Thymus (tissue), 11 donors: ENCODE results near the gene PLK5. TPM values are rescaled to one million over a fixed set of nuclear protein-coding genes. Genes with fewer than 3 reads are reported as not detected.
A peak's percentile ranks its signal among the peaks of the same experiment; 100 is the strongest.

Source experiments
- DNase-seq, 9 donors: peaks; one replicate each; pipeline ENCODE4 v3.0.0-alpha.2; 2013; ENCODE audit warnings: low spot score in 9 of 9, low read depth in 6 of 9, missing footprints in 1 of 9
- H3K27ac ChIP-seq, 2 donors: one replicate each; pipeline ENCODE4 v1.5.1; 2013; ENCODE audit warnings: control low read depth in 1 of 2, low read depth in 1 of 2, low read length in 1 of 2, mild to moderate bottlenecking in 1 of 2, moderate library complexity in 1 of 2
- H3K27me3 ChIP-seq, 2 donors: one replicate each; pipeline ENCODE4 v1.5.1; 2013; ENCODE audit warnings: low read length in 1 of 2; ENCODE audit not compliant: control insufficient read depth in 2 of 2, insufficient read depth in 1 of 2
- H3K36me3 ChIP-seq, 2 donors: one replicate each; pipeline ENCODE4 v1.5.1; 2013; ENCODE audit warnings: low read length in 1 of 2, mild to moderate bottlenecking in 1 of 2, moderate library complexity in 1 of 2; ENCODE audit not compliant: control insufficient read depth in 2 of 2, insufficient read depth in 2 of 2
- H3K4me1 ChIP-seq, 2 donors: one replicate each; pipeline ENCODE4 v1.5.1; 2013; ENCODE audit warnings: low read length in 2 of 2; ENCODE audit not compliant: control insufficient read depth in 2 of 2, insufficient read depth in 2 of 2
- H3K4me3 ChIP-seq, 2 donors: one replicate each; pipeline ENCODE4 v1.5.1; 2013; ENCODE audit warnings: low read length in 2 of 2, control low read depth in 1 of 2, mild to moderate bottlenecking in 1 of 2
- H3K9me3 ChIP-seq, 2 donors: one replicate each; pipeline ENCODE4 v1.5.1; 2013; ENCODE audit warnings: low read length in 1 of 2, mild to moderate bottlenecking in 1 of 2; ENCODE audit not compliant: control insufficient read depth in 2 of 2, insufficient read depth in 1 of 2
- WGBS: extraction: QIAGEN DNeasy Blood & Tissue Kit; methylation state at CpG from one replicate; pipeline ENCODE4 v1.1.7; 2013; 5-methylcytosine and 5-hydroxymethylcytosine counted together
- polyA plus RNA-seq: library from polyadenylated mRNA; stranded (reverse); fragments of 200-250 nt; gene quantifications from one replicate; pipeline ENCODE4 v1.2.3, GENCODE V29; 2013
- total RNA-seq: library from RNA; stranded (reverse); fragments of 120-200 nt; gene quantifications from one replicate; pipeline ENCODE4 v1.2.4, GENCODE V29; 2013
- donor health status: healthy.

PLK5 gene
- total and polyA plus RNA-seq, 2 donors: 0.09 to 0.25 TPM

GRCh38 chr19:1482361-1483130 is 41.3 kb upstream of the PLK5 start:
- H3K4me1 ChIP-seq: peaks cover 8 to 16% of the 10 kb centered on the region in 2 donors
- DNase-seq: no peak
- H3K27ac ChIP-seq: no peak overlapping the region
- 93% methylated on average over 37 of the region's 37 CpGs for WGBS
- H3K27me3 ChIP-seq: no peaks in the 10 kb centered on the region
- H3K36me3 ChIP-seq: peaks cover 0 to under 1% of the 10 kb centered on the region in 2 donors
- H3K4me3 ChIP-seq: no peak overlapping the region
- no peaks in the 10 kb centered on the region for H3K9me3 ChIP-seq

- 98% methylated on average over 77 of the region's 77 CpGs for WGBS
- peaks cover 3 to 15% of the 10 kb centered on the region in 2 donors for H3K4me1 ChIP-seq
- no peak for DNase-seq
Measured at GRCh38 chr19:1483131-1483978, 40.5 kb upstream of the PLK5 start.

GRCh38 chr19:1483979-1484428 is 39.9 kb upstream of the PLK5 start:
- H3K27me3 ChIP-seq: no peaks in the 10 kb centered on the region
- no peaks in the 10 kb centered on the region for H3K36me3 ChIP-seq
- no peak overlapping the region for H3K27ac ChIP-seq
- WGBS: 97% methylated on average over 23 of the region's 23 CpGs
- H3K4me1 ChIP-seq: peaks cover 0 to 17% of the 10 kb centered on the region in 2 donors
- no peak for DNase-seq
- H3K4me3 ChIP-seq: no peak overlapping the region
- no peaks in the 10 kb centered on the region for H3K9me3 ChIP-seq

More at GRCh38 chr19:1483131-1483978, 40.5 kb upstream of the PLK5 start:
- Histone ChIP-seq H3K27ac (no peak overlapping the region), H3K4me3 (no peak overlapping the region), H3K9me3 (no peaks in the 10 kb centered on the region), H3K36me3 (no peaks in the 10 kb centered on the region), H3K27me3 (no peaks in the 10 kb centered on the region)

- peaks cover 11 to 32% of the 10 kb centered on the region in 2 donors for H3K4me1 ChIP-seq
- no peak overlapping the region for H3K4me3 ChIP-seq
- no peak for DNase-seq
- peaks cover 11 to 13% of the 10 kb centered on the region in 2 donors for H3K27me3 ChIP-seq
- H3K36me3 ChIP-seq: no peaks in the 10 kb centered on the region
- 97% methylated on average over 56 of the region's 56 CpGs for WGBS
- no peaks in the 10 kb centered on the region for H3K9me3 ChIP-seq
- no peak overlapping the region for H3K27ac ChIP-seq
Measured at GRCh38 chr19:1486720-1487575, 36.9 kb upstream of the PLK5 start.

GRCh38 chr19:1487576-1488281 is 36.1 kb upstream of the PLK5 start:
- DNase-seq: no peak
- WGBS: 85% methylated on average over 40 of the region's 40 CpGs

GRCh38 chr19:1488282-1488601 is 35.6 kb upstream of the PLK5 start:
- Histone ChIP-seq H3K27me3 (peaks cover 15 to 26% of the 10 kb centered on the region in 2 donors), H3K36me3 (no peaks in the 10 kb centered on the region), H3K4me1 (peaks cover 11 to 32% of the 10 kb centered on the region in 2 donors), H3K27ac (no peak overlapping the region), H3K4me3 (no peak overlapping the region), H3K9me3 (no peaks in the 10 kb centered on the region)
- no peak for DNase-seq
- 72% methylated on average over 11 of the region's 11 CpGs for WGBS

More at GRCh38 chr19:1487576-1488281, 36.1 kb upstream of the PLK5 start:
- H3K36me3 ChIP-seq: no peaks in the 10 kb centered on the region
- no peak overlapping the region for H3K27ac ChIP-seq
- H3K4me3 ChIP-seq: no peak overlapping the region
- H3K4me1 ChIP-seq: peaks cover 11 to 32% of the 10 kb centered on the region in 2 donors
- H3K9me3 ChIP-seq: no peaks in the 10 kb centered on the region
- peaks cover 12 to 21% of the 10 kb centered on the region in 2 donors for H3K27me3 ChIP-seq

GRCh38 chr19:1489463-1490310 is 34.2 kb upstream of the PLK5 start:
- H3K4me3 ChIP-seq: peak overlapping the region; percentile 64 to 70
- peak overlapping the region; percentile 77 to 80 for H3K27ac ChIP-seq
- H3K36me3 ChIP-seq: no peaks in the 10 kb centered on the region
- no peaks in the 10 kb centered on the region for H3K9me3 ChIP-seq
- DNase-seq: peak in 5 of 9 donors; percentile 41 to 83 (median 56)
- peaks cover 11 to 32% of the 10 kb centered on the region in 2 donors for H3K4me1 ChIP-seq
- 12% methylated on average over 37 of the region's 37 CpGs for WGBS
- peaks cover 15 to 39% of the 10 kb centered on the region in 2 donors for H3K27me3 ChIP-seq
